ENCODE measurements around the gene RNF212B. TPM values are rescaled to one million over a fixed set of nuclear protein-coding genes. Genes with fewer than 3 reads are reported as not detected.

RNF212B gene
- total and polyA plus RNA-seq, 2 of the 13 experiments (the other 11 are each of a cell fraction or from before 2014, with no cell fraction given) = 0.05 TPM; not detected in 1

GRCh38 chr14:23306412-23307145, 68.8 kb downstream of the RNF212B start, which contains the start of gene BCL2L2 (continued):
- TF ChIP-seq RNF219 (CRISPR knock-in tag; IDR thresholded peaks at IDR 0.05) = no peak
- peak; percentile 84; the same call in 1 of the 2 replicates for TF ChIP-seq FOXP4 (CRISPR knock-in tag; IDR thresholded peaks at IDR 0.05)
- peak; percentile 72 for TF ChIP-seq ZNF646 (CRISPR knock-in tag; IDR thresholded peaks at IDR 0.05)
- peak; percentile 95 for TF ChIP-seq ZNF33B (CRISPR knock-in tag; IDR thresholded peaks at IDR 0.05)
- TF ChIP-seq SIX4 (CRISPR knock-in tag; IDR thresholded peaks at IDR 0.05) = peak; percentile 89
- peak; percentile 40; the same call in 1 of the 2 replicates for TF ChIP-seq ZBTB33 (CRISPR knock-in tag; IDR thresholded peaks at IDR 0.05)
- peak; percentile 81 for TF ChIP-seq NFAT5 (CRISPR knock-in tag; IDR thresholded peaks at IDR 0.05)
- peak; percentile 66; the same call in 1 of the 2 replicates for TF ChIP-seq FOXJ3 (CRISPR knock-in tag; IDR thresholded peaks at IDR 0.05; ENCODE audit: borderline replicate concordance)
- TF ChIP-seq ZMYM4 (CRISPR knock-in tag; IDR thresholded peaks at IDR 0.05) = no peak

Data from HepG2 (cell line).